A549 (cell line): ENCODE measurements around the gene SMAD3. TPM values are rescaled to one million over a fixed set of nuclear protein-coding genes. Genes with fewer than 3 reads are reported as not detected.

Experiments used
- ATAC-seq, 2 experiments: fragments of 200-7000 bp in 1 of 2; fragments of >200 bp in 1 of 2; cut with Nextera tagmentation in 1 of 2; cut with Tn5 transposase in 1 of 2; 3 replicates each; pipeline versions ENCODE4 v1.8.0 to v1.9.1; 2018 to 2020; ENCODE audit warnings: mild to moderate bottlenecking in 1 of 2, moderate library complexity in 1 of 2
- CTCF ChIA-PET: fragments of 300-600 bp; sonication (Branson Sonifier 250); formaldehyde crosslinking; extraction: SDS; loops from one replicate; lab custom pipeline; 2021; ENCODE audit warnings: antibody characterized with exemption, inconsistent platforms; lab: Yijun Ruan, JAX
- POLR2A ChIA-PET: fragments of 350-600 bp; formaldehyde crosslinking; extraction: SDS; loops from one replicate; lab custom pipeline; 2021; ENCODE audit warnings: antibody characterized with exemption, inconsistent platforms; lab: Yijun Ruan, JAX
- DNase-seq, 2 experiments: peaks; one replicate each; pipeline versions ENCODE4 v3.0.0 to v3.0.0-alpha.2; 2011 to 2016; ENCODE audit warnings: low read depth in 1 of 2, low spot score in 1 of 2
- FAIRE-seq: peaks from 2 replicates; lab custom pipeline; 2011; peaks lifted over from hg19 to GRCh38; lab: Jason Lieb, UNC
- H3K27ac ChIP-seq, 2 experiments: fragments of >200 bp; sonication (Bioruptor Twin); formaldehyde crosslinking; 3 replicates each; pipeline ENCODE4 v1.5.1; 2016 to 2017
- H3K4me1 ChIP-seq: fragments of >200 bp; sonication (Bioruptor Twin); formaldehyde crosslinking; 3 replicates; pipeline ENCODE4 v1.6.1; 2016
- H3K4me2 ChIP-seq: fragments of >200 bp; sonication (Bioruptor Twin); formaldehyde crosslinking; 3 replicates; pipeline ENCODE4 v1.6.1; 2016
- H3K4me3 ChIP-seq: fragments of >200 bp; sonication (Bioruptor Twin); formaldehyde crosslinking; 3 replicates; pipeline ENCODE4 v1.5.1; 2016
- H3K9me3 ChIP-seq: fragments of >200 bp; sonication (Bioruptor Twin); formaldehyde crosslinking; 3 replicates; pipeline ENCODE4 v1.6.1; 2016
- CHD4 ChIP-seq: fragments of 200-600 bp; sonication (generic); IDR thresholded peaks from 2 replicates; pipeline ENCODE4 v1.6.1; 2016; ENCODE audit warnings: antibody characterized with exemption, mild to moderate bottlenecking, borderline replicate concordance
- FOSL2 ChIP-seq, 2 experiments: fragments of 450-650 bp in 1 of 2; fragments of >200 bp in 1 of 2; sonication (Bioruptor Twin) in 1 of 2; formaldehyde crosslinking; IDR thresholded peaks; 2 replicates each; pipeline versions ENCODE4 v1.5.0 to v1.6.1; 2016 to 2020; ENCODE audit warnings: mild to moderate bottlenecking in 1 of 2, moderate library complexity in 1 of 2
- GATA3 ChIP-seq: IDR thresholded peaks from 2 replicates; pipeline ENCODE4 v1.6.1; 2012; ENCODE audit warnings: borderline replicate concordance
- HDAC2 ChIP-seq: fragments of 200-600 bp; sonication (generic); IDR thresholded peaks from 2 replicates; pipeline ENCODE4 v1.6.1; 2016
- HEYL ChIP-seq: fragments of 250-450 bp; sonication (Bioruptor Pico); IDR thresholded peaks from 2 replicates; pipeline ENCODE4 v1.8.0; 2021; ENCODE audit warnings: mild to moderate bottlenecking, moderate library complexity
- HOXB13 ChIP-seq: fragments of 250-450 bp; sonication (Bioruptor Pico); IDR thresholded peaks from 2 replicates; pipeline ENCODE4 v1.5.0; 2020; ENCODE audit warnings: low read depth, mild to moderate bottlenecking, moderate library complexity
- JUN ChIP-seq, 2 experiments: fragments of >200 bp; sonication (Bioruptor Twin); formaldehyde crosslinking; IDR thresholded peaks; 2 replicates in 1 of 2; 3 replicates in 1 of 2; pipeline ENCODE4 v1.6.1; 2016 to 2017
- JUNB ChIP-seq: fragments of >200 bp; sonication (Bioruptor Twin); formaldehyde crosslinking; IDR thresholded peaks from 2 replicates; pipeline ENCODE4 v1.6.1; 2016
- KDM1A ChIP-seq: fragments of 200-600 bp; sonication (generic); IDR thresholded peaks from 2 replicates; pipeline ENCODE4 v1.6.1; 2016; ENCODE audit warnings: low read depth, mild to moderate bottlenecking
- KDM5A ChIP-seq: fragments of 200-600 bp; sonication (generic); IDR thresholded peaks from 2 replicates; pipeline ENCODE4 v1.6.1; 2016; ENCODE audit warnings: antibody characterized with exemption, mild to moderate bottlenecking
- MYC ChIP-seq: IDR thresholded peaks from 2 replicates; pipeline ENCODE4 v1.6.1; 2012; ENCODE audit warnings: mild to moderate bottlenecking, inconsistent platforms, low read length, improper control_type of control experiment, borderline replicate concordance
- NFE2L2 ChIP-seq: fragments of 150-350 bp; conservative IDR thresholded peaks from 2 replicates; pipeline ENCODE4 v1.6.1; 2014; ENCODE audit warnings: low read length
- POLR2A ChIP-seq: IDR thresholded peaks from 2 replicates; pipeline ENCODE4 v1.6.1; 2012; ENCODE audit warnings: mild to moderate bottlenecking, low read length
- RAD21 ChIP-seq, 2 experiments: fragments of >200 bp in 1 of 2; sonication (Bioruptor Twin) in 1 of 2; formaldehyde crosslinking in 1 of 2; IDR thresholded peaks in 1 of 2; conservative IDR thresholded peaks in 1 of 2; 2 replicates in 1 of 2; 3 replicates in 1 of 2; pipeline ENCODE4 v1.6.1; 2012 to 2018; ENCODE audit warnings: inconsistent platforms in 1 of 2
- RARB ChIP-seq: fragments of 250-450 bp; sonication (Bioruptor Pico); IDR thresholded peaks from 2 replicates; pipeline ENCODE4 v1.8.0; 2021; ENCODE audit warnings: mild to moderate bottlenecking, moderate library complexity
- RNF2 ChIP-seq: fragments of 200-600 bp; sonication (generic); IDR thresholded peaks from 2 replicates; pipeline ENCODE4 v1.6.1; 2016; ENCODE audit warnings: low read depth, mild to moderate bottlenecking, antibody characterized with exemption, moderate library complexity, borderline replicate concordance
- SMC3 ChIP-seq: fragments of >200 bp; sonication (Bioruptor Twin); formaldehyde crosslinking; IDR thresholded peaks from 3 replicates; pipeline ENCODE4 v1.6.1; 2018; ENCODE audit warnings: inconsistent platforms
- TP53 ChIP-seq: fragments of 250-450 bp; sonication (Bioruptor Pico); IDR thresholded peaks from 2 replicates; pipeline ENCODE4 v1.5.0; 2021; ENCODE audit warnings: mild to moderate bottlenecking, moderate library complexity
- WGBS: methylation state at CpG from one replicate; pipeline ENCODE4 v1.1.6; 2017; ENCODE audit errors: missing lambda C conversion rate; 5-methylcytosine and 5-hydroxymethylcytosine counted together
- polyA plus RNA-seq, 4 experiments: library from polyadenylated mRNA; depleted of rRNA in 3 of 4; stranded (reverse); fragments of >200 nt; fragmentation: RNase III in 1 of 4; extraction: RNeasy Plus Mini Kit Qiagen cat#74134 plus additional on column Dnase treatment in 1 of 4; gene quantifications; 2 replicates in 3 of 4; 3 replicates in 1 of 4; pipeline ENCODE4 v1.2.3, GENCODE V29; 2011 to 2017
- TF ChIP-seq, protein P1 (sequence below): IDR thresholded peaks from 2 replicates; pipeline ENCODE4 v1.6.1; 2012; ENCODE audit warnings: low read depth, borderline replicate concordance
- TF ChIP-seq, protein P2 (sequence below): fragments of 150-350 bp; IDR thresholded peaks from 2 replicates; pipeline ENCODE4 v1.6.1; 2014; ENCODE audit warnings: low read depth, mild to moderate bottlenecking, low read length
- TF ChIP-seq, protein P3 (sequence below): fragments of 450-650 bp; IDR thresholded peaks from 2 replicates; pipeline ENCODE4 v1.6.1; 2014; ENCODE audit warnings: antibody characterized with exemption
- TF ChIP-seq, protein P4 (sequence below): fragments of >200 bp; sonication (Bioruptor Twin); formaldehyde crosslinking; IDR thresholded peaks from 3 replicates; pipeline ENCODE4 v1.5.1; 2016

SMAD3 gene
- polyA plus RNA-seq, 2 of the 4 experiments (the other 2 are of a cell fraction) = 74.6 to 77.2 TPM

DNA sequence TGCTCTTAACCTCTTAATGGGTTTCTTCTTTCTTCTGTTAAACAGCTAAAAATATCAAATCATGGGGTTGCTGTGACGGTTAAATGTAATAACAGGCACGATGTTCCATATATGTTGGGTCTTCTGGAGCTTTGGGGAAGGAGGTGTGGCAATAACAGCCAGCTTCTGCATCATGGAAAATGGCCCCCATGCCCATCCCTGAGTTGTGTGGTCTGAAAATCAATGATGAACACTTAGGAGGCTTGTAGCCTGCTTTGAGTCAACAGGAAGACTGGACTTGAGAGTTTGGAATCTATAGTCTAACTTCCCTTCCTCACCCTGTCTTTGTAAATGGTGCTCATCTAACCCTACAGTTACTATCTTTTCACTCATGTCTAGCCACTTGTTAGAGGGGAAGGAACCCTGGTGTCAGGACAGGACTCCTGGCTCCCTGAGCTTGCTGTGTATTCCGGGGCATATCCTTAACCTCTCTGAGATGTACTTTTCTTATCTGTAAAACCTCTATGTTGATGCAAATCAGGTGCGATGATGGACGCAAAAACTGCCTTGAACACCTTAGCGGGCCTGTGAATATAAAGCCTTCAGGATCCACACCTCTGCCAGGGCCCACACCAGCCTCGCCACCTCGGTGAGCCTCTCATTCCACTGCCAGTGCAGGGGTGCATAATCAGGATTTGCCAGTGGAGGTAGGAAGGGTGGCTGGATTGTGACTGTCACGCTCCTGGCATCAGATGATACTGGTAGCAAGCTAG lies 27.5 kb downstream of the SMAD3 start:
- FAIRE-seq = no peak
- CTCF ChIA-PET = interaction anchor here (0.6 to 4.6 kb wide), 5 partner anchors 11 to 1798 kb away, joined by 3 to 20 read pairs (median 4); partner anchors contain the start of gene SMAD3
- H3K27ac ChIP-seq = peak overlapping the region; percentile 68 to 82
- TF ChIP-seq, protein P1, sequence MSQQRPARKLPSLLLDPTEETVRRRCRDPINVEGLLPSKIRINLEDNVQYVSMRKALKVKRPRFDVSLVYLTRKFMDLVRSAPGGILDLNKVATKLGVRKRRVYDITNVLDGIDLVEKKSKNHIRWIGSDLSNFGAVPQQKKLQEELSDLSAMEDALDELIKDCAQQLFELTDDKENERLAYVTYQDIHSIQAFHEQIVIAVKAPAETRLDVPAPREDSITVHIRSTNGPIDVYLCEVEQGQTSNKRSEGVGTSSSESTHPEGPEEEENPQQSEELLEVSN = no peak
- TF ChIP-seq JUN (IDR thresholded peaks at IDR 0.05) = 0 out of 5 replicates have a peak, but pooled peaks of 1 of the 2 experiments have one; percentile 35
- POLR2A ChIA-PET = interaction anchor here (0.6 to 1.5 kb wide), 3 partner anchors 14 to 135 kb away, joined by 3 to 4 read pairs (median 3); no protein-coding TSS in a partner anchor
- H3K9me3 ChIP-seq = no peaks in the 10 kb centered on the region
- H3K4me1 ChIP-seq = peaks cover 98% of the 10 kb centered on the region
- H3K4me2 ChIP-seq = no peak overlapping the region; the same call in 2 of the 3 replicates
- WGBS = 92% methylated on average over 9 of the region's 9 CpGs
- H3K4me3 ChIP-seq = no peak overlapping the region
- ATAC-seq = no peak
- DNase-seq = no peak

DNA sequence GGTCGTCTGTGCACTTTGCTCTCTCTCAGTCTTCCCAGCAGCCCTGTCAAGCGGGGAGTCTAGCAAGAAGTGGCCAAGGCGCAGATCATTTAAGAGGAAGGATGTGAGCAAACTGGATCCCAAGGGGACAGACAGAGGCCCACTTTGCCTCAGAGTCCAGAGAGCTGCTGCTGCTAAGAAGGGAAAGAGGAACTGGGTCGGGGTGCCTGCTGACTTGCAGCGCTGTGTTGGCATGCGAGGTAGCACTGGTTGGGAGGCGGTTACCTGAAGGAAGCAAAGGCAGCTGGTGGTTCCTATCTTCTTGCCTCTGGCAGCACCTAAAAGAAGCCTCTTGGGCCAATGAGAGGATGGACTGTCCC lies 28.1 kb downstream of the SMAD3 start:
- no peak for FAIRE-seq
- ChIA-PET CTCF (interaction anchor here (3.8 to 4.6 kb wide), 2 partner anchors 11 to 27 kb away, joined by 17 to 20 read pairs; partner anchors contain the start of gene SMAD3), POLR2A (interaction anchor here (1.5 kb wide), 1 partner anchor 32 kb away, joined by 4 read pairs; no protein-coding TSS in a partner anchor)
- no peaks in the 10 kb centered on the region for H3K9me3 ChIP-seq
- peak overlapping the region in 1 of 2 experiments; percentile 82; a peak in 3 of 6 replicates for H3K27ac ChIP-seq
- H3K4me1 ChIP-seq = peaks cover 98% of the 10 kb centered on the region
- no peak for ATAC-seq
- TF ChIP-seq HEYL (no peak), JUNB (no peak), KDM5A (no peak), RARB (CRISPR knock-in tag) (no peak)
- TF ChIP-seq, protein P2, sequence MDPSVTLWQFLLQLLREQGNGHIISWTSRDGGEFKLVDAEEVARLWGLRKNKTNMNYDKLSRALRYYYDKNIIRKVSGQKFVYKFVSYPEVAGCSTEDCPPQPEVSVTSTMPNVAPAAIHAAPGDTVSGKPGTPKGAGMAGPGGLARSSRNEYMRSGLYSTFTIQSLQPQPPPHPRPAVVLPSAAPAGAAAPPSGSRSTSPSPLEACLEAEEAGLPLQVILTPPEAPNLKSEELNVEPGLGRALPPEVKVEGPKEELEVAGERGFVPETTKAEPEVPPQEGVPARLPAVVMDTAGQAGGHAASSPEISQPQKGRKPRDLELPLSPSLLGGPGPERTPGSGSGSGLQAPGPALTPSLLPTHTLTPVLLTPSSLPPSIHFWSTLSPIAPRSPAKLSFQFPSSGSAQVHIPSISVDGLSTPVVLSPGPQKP = no peak
- no peak overlapping the region for H3K4me3 ChIP-seq
- 77% methylated on average over 7 of the region's 7 CpGs for WGBS
- DNase-seq = no peak
- H3K4me2 ChIP-seq = no peak overlapping the region

DNA sequence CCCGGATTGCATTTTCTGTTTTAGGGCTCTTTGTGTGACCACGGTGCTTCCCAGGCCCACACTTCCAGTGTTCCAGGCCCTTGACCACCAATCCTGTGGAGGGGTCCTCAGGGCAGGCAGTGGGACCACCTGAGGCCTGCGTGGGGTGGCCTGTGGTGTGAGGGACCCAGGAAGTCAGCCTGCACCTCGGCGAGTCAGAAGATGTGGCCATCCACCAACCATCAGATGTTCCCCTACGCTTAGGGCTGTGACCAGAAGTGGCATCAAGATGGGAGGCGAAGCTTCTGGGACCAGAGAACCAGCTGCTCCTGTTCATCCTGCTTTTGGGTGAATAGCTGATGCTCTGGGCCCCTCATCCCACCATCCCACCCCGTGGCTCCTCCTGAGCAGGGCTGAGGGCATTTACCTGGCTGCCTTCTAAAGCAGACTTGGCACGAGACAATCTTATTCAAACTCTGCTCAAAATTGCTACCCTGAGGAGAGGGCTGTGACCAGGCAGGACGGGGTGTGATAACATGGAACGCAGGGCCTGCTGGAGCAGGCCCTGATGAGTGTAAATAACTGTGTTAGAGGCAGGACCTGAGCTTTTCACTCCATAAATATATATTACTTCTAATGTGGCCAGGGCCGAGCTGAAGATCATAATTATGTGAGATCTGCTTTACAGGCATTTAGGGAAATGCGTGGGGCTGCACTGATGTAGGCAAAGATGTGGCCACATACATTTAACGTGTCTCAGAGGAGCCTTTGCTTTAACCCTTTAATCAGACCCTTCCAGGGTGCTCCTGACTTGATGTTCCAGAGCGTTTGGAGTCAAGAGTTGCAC lies 28.8 kb downstream of the SMAD3 start:
- H3K27ac ChIP-seq = peak overlapping the region in 1 of 2 experiments; percentile 82; a peak in 3 of 6 replicates
- no peak overlapping the region for H3K4me3 ChIP-seq
- CTCF ChIA-PET = interaction anchor here (0.8 to 3.8 kb wide), 4 partner anchors 10 to 210 kb away, joined by 3 to 20 read pairs (median 4); no protein-coding TSS in a partner anchor
- WGBS = 83% methylated on average over 15 of the region's 15 CpGs
- FAIRE-seq (no peak), DNase-seq (no peak), ATAC-seq (no peak)
- no peak overlapping the region for H3K4me2 ChIP-seq
- H3K9me3 ChIP-seq = no peaks in the 10 kb centered on the region
- POLR2A ChIA-PET = no interaction called here
- peaks cover 98% of the 10 kb centered on the region for H3K4me1 ChIP-seq
- TF ChIP-seq, protein P3, sequence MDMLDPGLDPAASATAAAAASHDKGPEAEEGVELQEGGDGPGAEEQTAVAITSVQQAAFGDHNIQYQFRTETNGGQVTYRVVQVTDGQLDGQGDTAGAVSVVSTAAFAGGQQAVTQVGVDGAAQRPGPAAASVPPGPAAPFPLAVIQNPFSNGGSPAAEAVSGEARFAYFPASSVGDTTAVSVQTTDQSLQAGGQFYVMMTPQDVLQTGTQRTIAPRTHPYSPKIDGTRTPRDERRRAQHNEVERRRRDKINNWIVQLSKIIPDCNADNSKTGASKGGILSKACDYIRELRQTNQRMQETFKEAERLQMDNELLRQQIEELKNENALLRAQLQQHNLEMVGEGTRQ = no peak
- TF ChIP-seq, protein P2 = no peak
- TF ChIP-seq, protein P4, sequence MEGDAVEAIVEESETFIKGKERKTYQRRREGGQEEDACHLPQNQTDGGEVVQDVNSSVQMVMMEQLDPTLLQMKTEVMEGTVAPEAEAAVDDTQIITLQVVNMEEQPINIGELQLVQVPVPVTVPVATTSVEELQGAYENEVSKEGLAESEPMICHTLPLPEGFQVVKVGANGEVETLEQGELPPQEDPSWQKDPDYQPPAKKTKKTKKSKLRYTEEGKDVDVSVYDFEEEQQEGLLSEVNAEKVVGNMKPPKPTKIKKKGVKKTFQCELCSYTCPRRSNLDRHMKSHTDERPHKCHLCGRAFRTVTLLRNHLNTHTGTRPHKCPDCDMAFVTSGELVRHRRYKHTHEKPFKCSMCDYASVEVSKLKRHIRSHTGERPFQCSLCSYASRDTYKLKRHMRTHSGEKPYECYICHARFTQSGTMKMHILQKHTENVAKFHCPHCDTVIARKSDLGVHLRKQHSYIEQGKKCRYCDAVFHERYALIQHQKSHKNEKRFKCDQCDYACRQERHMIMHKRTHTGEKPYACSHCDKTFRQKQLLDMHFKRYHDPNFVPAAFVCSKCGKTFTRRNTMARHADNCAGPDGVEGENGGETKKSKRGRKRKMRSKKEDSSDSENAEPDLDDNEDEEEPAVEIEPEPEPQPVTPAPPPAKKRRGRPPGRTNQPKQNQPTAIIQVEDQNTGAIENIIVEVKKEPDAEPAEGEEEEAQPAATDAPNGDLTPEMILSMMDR = no peak
- TF ChIP-seq KDM1A (no peak), FOSL2 (IDR thresholded peaks at IDR 0.05) (no peak), FOSL2 (CRISPR knock-in tag; IDR thresholded peaks at IDR 0.05) (no peak), RARB (CRISPR knock-in tag) (no peak), RNF2 (no peak), HOXB13 (CRISPR knock-in tag) (no peak), NFE2L2 (no peak), HDAC2 (no peak), RAD21 (conservative IDR thresholded peaks at IDR 0.05 in 1 of 2, IDR thresholded peaks at IDR 0.05 in 1 of 2) (no peak), TP53 (CRISPR knock-in tag) (no peak), GATA3 (no peak), POLR2A (no peak), MYC (no peak), CHD4 (no peak), SMC3 (no peak)
- TF ChIP-seq, protein P1 = no peak
